SK-N-MC (cell line): ENCODE results near the gene C17orf114.

Source experiments
- EZH2 ChIP-seq: fragments of 200-600 bp; sonication (generic); IDR thresholded peaks from one replicate; pipeline ENCODE4 v1.6.1; 2017; ENCODE audit warnings: antibody characterized with exemption
- FOXP2 ChIP-seq: optimal IDR thresholded peaks from 2 replicates; pipeline ENCODE3; 2011; ENCODE audit warnings: mild to moderate bottlenecking, moderate library complexity; ENCODE audit not compliant: insufficient read depth; ENCODE audit errors: extremely low read length, control extremely low read depth
- POLR2AphosphoS5 ChIP-seq: IDR thresholded peaks from 2 replicates; pipeline ENCODE4 v1.6.1; 2012; ENCODE audit warnings: mild to moderate bottlenecking, low read depth, low read length, borderline replicate concordance

DNA sequence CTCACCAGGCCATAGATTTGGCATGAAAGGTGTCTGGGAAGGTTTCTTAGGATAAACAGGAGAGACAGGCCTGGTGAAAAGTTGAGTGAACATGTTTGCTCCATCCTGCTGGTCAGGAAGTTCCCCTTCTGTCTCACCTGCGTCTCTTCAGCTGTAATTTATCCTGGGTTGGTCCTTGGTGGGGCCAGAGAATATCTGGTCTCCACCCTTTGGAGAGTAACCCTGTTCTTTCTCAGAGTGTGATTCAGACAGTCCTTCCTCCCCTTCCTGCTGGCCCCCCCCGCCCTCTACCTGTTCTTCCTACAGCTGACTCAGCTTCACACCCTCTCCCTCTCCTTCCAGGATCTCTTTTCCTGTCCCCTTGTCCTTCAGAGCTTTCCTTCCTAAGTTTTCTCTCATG, 48.1 kb upstream of the C17orf114 start:
- TF ChIP-seq FOXP2 (no peak), POLR2AphosphoS5 (no peak), EZH2 (no peak)
